Measurements from ENCODE around the gene BIN1.

DNA sequence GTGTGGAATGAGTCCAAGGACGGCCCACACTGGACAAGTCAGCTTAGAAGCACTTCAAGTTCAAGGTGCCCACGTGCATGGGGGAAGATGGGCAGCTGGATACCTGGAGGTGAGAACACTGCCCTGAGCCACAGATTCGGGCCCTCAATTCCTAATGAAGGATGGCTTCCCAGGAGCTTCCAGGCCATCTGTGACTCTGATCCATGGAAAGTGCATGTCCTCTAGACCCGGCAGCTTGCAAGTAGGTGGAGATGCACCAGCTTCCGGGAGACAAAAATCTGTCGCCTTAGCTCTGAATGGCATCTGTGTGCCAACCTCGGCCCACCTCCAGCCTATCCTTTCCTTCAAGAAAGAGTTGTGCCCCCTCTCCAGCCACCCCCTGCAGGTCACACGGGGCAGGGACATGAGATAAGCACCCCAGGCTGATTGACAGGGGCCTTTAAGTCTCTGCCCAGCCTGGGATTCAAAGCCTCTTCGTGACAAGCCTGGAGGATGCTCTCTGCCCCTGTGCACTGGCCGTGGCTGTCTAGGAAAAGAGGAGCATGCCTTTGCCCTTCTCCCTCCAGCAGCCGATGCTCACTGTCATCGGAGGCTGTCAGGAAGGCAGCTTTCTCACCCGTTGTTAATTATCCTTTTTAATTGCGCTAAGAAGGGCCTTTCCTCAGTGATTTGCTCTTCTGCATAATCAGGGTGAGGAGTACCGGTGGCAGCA, 65.5 kb downstream of the BIN1 start:
- TF ChIP-seq POLR2AphosphoS5 (IDR thresholded peaks at IDR 0.05; ENCODE audit: borderline replicate concordance, low read depth, low read length) (no peak), EZH2 (IDR thresholded peaks at IDR 0.05) (no peak), FOXP2 (optimal IDR thresholded peaks at IDR 0.05; ENCODE audit: control extremely low read depth, extremely low read length, insufficient read depth) (no peak)
